CD4-positive, alpha-beta T cell treated with Interleukin-12 subunit alpha and Interleukin-12 subunit beta, for 1 hour (primary cell): ENCODE data around the gene POU3F3.

Experiments used
- DNase-seq: peaks from one replicate; pipeline ENCODE4 v3.0.0-alpha.2; 2020

POU3F3 gene

DNA sequence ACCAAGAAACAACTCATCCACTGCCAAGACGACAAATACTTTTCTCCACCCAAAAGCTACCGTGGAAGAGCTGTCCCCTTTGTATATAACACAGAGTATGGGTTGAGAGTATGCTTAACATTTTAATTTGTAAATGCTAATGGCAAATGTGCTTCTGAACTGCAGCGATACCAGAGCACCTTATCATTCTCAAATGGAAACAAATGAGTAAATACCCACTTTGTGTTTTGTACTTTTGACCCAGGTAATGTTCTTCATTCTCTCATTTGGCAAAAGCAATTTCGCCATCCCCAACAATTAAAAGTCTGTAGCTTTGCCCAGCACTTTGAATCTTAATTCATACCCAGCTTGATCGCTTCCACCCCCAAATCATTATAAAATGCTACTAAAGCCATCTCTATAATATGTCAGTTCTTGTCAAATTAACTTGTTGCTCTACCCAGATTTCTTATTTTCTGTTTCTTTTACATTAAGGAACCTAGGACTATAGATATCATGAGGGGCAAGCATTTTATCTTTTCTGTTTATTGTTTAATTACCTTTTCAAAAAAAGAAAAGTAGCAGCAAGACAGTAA is 6.2 kb upstream of the POU3F3 start:
- no peak for DNase-seq

DNA sequence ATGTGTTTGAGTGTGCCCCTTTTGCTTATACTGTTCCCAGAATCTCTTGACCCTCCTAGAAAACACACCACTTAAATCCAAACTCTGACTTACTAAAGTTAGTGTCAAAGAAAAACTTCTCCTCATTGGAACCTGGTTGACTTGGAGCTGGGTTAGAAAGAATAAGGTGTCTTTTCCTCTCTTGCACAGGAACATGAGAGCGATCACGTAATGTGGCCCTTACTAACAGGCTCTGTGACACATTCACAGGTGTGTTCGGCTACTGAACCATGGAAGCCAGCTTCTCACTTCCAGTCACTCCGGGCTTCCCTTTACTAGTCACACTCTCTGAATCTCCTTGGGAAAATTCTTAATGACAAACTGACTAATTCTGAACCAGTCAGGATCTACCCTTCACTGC is 5.4 kb upstream of the POU3F3 start:
- no peak for DNase-seq

DNA sequence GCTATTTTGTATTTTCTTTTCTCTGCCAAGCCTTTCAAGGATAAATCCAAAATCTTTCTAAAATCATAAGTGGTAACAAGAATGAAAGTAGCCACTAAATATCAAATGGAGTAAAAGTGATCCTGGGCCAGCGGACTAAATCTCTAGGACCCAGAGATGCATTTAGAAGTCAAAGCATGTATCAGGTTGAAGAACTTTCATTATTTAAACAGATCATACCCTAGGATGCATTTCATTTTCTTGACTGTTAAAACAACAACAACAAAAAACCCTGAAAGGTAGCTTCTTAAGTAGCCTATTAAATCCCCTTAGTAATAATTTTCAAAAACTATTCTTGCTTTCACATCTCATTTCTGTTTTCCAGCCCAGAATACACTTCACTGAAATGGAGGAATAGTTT is 4.8 kb upstream of the POU3F3 start:
- DNase-seq, result no peak

DNA sequence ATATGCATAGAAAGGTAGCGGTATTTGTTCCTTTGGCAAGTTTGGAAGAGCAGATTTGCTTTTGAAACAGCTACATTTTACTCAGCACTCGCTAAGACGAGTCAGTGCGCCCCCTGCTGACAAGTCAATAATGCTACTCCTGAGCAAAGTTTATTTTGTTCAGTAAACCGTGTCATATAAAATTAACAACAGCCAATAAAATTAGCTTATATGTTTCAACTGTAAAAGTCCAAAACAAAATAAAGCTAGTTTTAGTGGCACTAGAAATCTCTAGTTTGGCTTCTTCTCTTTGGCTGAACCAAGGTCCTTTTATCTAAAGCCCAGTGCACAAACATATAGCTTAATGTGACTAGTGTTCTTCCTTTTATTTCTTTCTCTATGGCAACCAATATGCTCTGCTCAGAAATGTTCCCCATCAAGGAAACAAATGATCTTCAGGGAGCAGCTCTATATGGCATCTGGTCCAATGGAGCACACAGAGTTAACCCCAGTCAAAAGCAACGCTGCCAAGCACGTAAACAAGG is 4.2 kb upstream of the POU3F3 start:
- peak; percentile 21 for DNase-seq

DNA sequence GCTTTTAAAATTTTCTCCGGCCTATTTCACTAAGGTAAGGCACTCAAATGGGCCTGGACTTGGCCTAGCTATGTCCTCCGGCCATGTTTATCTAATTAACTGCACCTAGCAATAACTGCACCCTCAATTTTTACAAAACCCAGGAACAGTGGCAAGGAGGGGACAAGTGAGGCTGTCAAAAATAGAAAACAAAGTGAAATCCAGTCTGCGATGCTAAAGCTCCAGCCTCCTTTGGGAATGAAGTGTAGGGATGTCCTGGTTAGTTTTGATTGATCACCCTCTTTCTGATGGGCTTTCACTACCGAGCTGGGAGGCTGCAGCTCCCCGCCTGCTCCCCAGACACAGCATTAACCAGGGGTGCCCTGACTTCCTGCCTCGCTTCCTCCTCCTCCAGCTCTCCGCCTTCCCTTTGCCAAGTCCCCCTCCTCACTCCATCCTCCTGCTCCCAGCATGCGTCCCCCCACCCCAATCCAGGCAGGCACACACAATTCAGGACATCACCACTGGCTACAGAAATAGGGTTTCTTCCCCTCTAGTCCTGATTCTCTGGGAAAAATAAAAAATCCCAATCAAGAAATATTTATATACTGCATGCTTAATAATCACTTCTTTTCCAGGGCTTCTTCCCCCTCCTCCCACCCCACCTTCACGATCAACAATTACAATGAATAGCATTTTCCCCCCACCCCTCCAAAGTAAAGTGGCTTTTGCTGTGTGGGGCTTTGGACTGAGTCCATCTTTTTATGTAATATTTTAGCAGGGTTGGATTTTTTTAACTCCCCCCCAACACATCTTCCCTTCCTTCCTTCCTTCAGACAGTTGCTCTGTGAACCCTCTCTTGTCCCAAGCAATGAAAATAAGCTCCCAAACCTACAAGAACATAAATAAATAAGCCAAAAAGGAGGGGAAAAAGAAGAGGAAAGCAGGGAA is 3.3 kb upstream of the POU3F3 start:
- DNase-seq, result no peak

DNA sequence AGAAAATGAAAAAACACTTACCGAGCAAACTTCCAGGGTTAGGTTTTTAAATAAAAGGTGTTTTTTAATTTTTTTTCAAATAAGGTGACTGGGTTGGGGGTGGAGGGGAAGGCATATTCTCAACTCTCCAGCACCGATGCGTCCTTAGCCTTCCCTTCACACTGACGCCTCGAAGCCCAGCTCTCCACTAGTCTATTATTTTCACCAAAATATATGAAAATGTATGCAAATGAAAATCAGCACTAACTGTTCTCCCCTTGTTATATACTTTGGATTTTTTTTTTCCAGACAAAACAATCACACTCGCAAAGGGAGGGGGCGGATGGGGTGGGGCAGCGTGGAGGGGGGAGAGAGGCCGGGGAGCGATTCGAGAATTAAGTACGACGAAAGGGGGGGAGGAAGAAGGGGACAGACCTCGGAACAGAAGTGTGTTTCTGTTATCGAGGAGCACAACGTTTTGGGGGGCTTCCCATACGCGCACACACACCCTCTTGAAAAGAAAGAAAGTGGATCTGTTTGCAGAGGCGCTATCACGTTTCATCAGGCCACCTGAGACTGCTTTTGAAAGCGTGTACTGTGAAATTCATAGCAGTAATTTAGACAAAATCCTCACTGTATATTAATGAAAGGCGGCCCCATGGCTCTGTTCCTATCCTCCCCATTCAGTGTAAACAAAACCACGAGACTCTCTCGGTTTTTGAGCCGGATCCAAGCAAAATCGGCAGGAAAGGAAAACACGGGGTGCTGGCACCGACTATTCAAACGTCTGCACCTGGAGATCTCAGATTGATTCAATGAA is 2.4 kb upstream of the POU3F3 start:
- DNase-seq, result no peak

DNA sequence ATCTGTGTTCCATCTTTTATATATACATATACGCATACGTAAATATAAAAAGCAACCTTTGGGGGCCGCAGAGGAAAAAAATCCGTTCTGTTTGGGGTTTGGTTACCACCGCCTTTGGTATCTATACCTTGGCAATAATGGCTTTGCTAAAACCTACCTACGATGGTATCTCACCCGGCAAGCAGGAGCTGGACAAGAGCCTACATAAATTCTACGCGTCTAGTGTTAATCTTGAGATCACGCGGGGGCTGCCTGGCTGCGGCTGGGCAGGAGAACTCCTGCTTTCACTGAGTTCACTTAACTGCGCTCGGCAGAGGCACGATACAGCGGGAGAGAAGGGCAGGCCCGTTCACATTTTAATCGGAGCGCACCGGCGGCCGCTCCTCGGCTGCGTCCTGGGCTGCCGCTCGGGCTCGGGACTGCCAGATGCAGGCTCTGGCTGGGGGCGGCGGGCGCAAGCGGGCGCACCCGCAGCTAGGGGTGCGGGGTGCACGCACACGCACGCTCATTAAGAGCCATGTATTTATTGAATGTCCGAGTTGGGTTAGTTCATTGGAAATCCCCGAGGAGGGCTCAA is 1.7 kb upstream of the POU3F3 start:
- no peak for DNase-seq

DNA sequence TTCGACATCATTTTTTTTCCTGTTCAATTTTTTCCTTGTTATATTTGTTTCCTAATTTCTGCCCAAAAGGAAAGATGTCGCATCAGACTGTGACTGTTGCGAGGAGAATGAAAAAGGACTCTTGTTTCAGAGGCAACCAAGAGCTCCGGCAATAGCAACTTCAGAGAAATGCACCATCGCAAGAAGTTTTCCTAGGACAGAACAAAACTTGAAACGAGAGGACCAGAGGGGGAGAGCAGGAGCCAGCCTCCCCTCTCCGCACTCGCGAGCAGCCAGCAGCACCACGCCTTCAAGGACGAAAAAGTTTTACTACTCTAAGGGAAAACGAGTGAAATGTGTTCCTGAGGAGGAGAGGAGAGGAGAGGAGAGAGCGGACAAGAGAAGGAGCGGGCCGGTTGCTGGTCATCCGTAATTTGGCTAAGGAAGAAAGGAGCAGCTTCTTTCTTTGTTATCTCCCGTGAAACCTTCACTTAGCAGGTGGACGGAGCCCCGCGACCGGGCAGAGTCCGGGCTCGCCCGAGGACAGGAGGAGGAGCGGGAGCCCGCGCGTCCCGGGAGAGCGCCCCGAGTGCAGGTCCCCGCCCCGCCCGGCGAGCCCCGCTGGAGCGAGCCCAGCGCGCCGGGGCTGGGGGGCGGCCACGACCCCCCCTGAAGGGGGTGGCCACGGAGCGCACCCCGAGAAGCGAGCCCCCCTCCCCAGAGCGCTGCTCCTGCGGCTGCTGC is 744 bp downstream of the POU3F3 start:
- DNase-seq, result no peak

DNA sequence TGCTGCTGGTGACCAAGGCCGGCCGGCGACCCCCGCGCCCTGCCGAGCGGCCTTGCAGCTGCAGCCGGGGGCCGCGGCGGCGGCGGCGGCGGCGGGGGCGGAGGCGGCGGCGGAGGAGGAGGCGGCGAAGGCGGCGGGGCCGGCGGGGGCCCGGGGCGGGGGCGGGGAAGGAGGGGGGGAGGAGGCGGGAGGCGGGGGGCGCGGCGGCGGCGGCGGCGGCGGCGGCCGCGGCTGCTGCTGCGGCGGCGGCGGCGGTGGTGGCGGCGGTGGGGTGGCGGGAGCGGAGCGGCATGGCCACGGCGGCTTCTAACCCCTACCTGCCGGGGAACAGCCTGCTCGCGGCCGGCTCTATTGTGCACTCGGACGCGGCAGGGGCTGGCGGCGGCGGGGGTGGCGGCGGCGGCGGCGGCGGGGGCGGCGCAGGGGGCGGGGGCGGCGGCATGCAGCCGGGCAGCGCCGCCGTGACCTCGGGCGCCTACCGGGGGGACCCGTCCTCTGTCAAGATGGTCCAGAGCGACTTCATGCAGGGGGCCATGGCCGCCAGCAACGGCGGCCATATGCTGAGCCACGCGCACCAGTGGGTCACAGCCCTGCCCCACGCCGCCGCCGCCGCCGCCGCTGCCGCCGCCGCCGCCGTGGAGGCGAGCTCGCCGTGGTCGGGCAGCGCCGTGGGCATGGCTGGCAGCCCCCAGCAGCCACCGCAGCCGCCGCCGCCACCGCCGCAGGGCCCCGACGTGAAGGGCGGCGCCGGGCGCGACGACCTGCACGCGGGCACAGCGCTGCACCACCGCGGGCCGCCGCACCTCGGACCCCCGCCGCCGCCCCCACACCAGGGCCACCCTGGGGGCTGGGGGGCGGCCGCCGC is 1.5 kb downstream of the POU3F3 start:
- no peak for DNase-seq

DNA sequence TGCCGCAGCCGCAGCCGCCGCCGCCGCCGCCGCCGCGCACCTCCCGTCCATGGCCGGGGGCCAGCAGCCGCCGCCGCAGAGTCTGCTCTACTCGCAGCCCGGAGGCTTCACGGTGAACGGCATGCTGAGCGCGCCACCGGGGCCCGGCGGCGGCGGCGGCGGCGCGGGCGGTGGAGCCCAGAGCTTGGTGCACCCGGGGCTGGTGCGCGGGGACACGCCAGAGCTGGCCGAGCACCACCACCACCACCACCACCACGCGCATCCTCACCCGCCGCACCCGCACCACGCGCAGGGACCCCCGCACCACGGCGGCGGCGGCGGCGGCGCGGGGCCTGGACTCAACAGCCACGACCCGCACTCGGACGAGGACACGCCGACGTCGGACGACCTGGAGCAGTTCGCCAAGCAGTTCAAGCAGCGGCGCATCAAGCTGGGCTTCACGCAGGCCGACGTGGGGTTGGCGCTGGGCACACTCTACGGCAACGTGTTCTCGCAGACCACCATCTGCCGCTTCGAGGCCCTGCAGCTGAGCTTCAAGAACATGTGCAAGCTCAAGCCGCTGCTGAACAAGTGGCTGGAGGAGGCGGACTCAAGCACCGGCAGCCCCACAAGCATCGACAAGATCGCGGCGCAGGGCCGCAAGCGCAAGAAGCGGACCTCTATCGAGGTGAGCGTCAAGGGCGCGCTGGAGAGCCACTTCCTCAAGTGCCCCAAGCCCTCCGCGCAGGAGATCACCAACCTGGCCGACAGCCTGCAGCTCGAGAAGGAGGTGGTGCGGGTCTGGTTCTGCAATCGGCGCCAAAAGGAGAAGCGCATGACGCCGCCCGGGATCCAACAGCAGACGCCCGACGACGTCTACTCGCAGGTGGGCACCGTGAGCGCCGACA is 2.4 kb downstream of the POU3F3 start:
- DNase-seq, result peak; percentile 9

DNA sequence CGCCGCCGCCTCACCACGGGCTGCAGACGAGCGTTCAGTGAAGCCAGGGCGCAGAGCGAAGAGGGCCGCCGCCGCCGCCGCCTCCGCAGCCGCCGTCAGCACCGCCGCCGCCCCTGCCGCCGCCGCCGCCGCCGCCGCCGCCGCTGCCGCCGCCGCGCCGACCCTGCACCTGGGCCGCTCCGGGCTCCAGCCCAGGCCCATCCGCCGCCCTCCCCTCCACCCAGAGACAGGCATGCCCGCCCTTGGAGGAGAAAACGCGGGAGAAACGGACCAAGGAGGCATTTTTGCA is 3.0 kb downstream of the POU3F3 start:
- no peak for DNase-seq

DNA sequence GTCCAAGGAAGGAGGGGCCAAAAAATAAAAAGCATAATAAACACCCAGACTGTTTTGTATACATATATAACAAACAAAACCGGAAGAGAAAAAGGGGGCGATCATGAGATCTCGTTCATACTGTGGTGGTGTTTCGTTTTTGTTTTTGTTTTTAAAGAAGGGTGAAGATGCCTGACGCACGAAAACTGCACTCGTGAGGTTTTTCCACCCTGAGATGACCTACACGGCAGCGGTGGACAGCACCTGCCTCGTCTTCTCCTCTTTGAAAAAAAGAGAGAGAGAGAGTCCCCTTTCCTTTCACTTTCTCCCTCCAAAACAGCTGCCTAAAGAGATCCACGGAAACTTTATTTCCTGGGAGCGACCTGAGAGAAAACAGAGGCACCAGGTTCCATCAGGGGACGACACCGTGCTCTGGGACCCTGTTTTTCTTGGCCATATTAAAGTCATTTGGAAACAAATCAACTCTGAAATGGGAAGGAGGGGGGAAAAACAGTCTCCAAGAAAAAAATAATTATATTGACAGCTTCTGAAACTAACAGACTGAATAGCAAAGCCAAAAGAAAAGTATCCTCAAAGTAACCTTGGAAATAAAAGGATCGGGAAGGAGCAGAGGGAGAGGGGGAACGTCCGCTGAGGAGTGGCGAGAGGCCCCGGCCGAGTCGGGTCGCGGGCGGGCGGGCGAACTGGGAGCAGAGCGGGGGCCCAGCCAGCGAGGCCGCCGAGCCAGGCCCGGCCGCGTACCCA is 3.5 kb downstream of the POU3F3 start:
- no peak for DNase-seq

DNA sequence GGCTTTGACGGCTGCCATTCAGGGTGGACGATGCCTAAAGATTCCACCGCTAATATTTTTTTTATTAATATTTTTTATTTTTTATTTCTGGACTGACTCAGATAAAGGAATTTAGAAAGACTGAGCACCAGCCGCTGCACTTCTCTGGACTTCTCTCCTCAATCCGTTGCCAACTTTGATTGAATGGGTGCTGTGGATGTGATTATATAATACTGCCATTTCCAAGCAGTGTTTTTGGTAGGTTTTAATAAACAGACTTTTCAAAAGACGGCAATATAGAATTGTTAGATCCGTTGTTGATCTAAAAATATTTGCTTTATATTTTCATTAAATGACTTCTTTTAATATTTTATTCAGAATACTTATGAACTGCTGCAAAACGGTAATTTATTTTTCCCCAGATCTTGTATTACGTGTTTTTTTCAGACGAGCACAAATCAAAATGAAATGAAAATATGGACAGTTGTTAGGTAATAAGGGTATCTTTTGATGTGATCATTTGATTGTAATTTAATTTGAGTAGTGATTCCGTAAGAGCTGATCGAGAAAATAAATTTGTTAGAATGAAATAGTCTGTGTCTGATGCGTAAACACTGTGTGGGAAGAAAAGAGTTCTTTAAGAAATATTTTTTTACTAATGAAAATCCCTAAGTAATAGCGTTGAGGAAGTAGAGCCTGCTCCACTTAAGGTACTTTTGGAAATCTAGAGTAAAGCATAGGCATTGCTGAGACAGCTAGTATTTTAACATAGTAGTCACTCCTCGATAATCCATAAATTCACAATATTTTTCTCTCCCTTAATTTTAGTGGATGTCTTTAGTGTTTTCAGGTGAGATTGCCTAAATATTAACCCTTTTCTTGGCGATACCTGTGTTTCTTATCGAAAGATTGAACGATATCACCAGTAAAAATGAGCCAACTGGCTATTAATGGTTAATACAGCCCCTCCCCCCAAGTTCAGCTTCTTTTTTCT is 4.4 kb downstream of the POU3F3 start:
- DNase-seq, result no peak

DNA sequence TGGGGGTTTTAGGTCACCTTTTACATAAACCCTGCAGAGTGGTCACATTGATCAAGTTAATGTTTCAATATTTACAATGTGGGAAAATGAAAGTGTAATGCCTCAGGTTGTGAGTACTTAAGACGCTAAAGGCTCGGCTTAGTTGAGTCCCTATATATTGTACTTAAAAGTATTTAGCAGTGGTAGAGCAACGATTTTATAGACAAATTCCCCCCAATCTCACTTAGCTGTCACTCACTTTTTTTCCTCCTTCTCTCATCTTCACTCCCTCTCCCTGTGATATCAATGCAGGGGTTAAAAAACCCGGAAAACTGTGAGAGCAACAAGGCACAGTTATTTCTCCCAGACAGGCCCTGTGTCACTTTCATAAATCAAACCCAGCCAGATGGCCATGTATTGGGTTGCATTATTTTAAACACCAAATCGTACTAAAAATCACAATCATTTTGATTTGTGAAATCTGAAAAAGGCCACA is 5.4 kb downstream of the POU3F3 start:
- no peak for DNase-seq

DNA sequence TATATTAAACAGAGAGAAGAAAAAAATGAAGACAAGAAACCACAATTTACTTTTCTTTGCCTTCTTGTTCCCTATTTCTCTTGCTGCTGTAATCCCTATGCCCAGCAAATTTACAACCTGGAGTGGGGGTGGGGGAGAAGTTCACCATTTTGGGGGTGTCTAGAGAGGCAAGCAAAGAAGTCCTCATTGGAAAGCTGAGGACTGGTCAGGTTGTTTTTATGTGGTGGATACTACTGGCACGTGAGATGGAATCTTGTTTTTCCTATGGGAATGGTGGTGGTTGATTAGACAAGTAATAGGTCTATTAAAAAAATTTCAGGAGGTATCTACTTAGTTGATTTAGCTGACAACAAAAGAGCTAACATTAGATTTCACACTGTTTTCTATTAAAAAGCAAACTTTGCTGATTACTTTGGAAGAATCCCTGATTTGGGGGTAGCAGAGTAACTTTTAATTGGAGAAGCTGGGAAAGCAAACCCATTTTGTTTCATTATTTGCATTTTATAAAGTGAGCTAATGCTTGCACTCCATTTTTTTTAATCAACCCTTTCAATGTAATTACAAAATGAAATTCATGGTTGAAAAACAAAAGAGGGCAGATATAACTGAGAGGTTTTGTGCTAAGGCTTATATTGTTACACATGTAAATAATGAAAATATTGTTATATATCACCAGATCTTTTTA is 6.0 kb downstream of the POU3F3 start:
- DNase-seq, result no peak

DNA sequence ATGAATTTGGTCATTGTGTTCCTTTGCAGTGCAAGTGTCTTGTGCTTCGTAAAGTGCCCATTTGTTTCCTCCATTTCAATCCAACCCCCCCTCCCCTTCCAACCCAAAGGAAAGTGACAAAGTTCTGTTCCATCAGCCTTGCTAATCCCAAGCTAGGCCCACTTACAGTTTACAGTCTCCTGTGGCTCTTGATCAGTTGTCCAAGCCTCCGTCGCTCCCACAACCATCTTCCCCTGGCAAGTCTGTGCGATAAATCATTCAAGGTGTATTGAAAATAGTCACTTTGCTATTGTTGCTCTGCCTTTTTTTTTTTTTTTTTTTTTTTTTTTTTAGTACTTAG is 6.5 kb downstream of the POU3F3 start:
- DNase-seq, result no peak

DNA sequence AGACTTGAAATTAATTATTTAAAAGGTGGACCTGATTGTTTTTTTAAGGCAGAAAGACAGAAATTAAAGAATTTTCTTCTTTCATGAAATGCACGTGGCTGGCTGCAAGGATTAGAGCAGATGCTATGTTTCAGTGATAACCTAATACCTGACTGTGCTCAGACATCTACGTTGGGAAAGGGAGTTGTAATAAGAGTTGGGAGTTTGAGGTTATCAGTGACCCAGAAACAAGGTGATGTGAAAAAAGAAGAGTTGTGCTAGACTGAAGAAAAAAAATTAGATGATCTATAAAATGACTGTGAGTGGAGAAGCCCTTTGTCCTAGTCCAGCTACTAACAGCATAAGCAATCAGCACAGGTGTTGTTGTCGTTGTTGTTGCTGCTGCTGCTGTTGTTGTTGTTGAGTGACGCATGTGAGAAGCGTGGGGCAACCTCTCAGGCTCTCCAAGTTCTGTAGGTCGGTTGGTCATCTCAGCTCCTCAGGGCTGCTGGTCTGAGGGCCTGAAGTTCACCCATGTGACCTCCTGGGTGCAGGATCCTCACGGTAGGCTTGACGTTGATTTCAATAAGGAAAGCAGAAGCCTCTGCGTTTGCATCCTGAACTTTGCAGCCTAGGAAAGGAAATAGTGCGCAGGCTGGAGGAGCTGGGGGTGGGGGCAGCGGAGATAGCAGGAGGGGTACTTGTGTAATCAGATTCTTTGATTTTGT is 7.6 kb downstream of the POU3F3 start:
- DNase-seq, result no peak
